Common myeloid progenitor, CD34-positive (primary cell): ENCODE results near the gene PSMB3.

Source experiments
- CTCF ChIA-PET: fragments of 350-600 bp; sonication (Branson Sonifier 250); formaldehyde crosslinking; loops from one replicate; lab custom pipeline; 2021; ENCODE audit warnings: antibody characterized with exemption; lab: Charles Lee
- POLR2A ChIA-PET: fragments of 350-600 bp; sonication (Branson Sonifier 250); formaldehyde crosslinking; loops from one replicate; lab custom pipeline; 2021; ENCODE audit warnings: antibody characterized with exemption; lab: Charles Lee
- DNase-seq, 3 donors: peaks; one replicate each; pipeline versions ENCODE4 v3.0.0 to v3.0.0-alpha.2; 2013
- H3K27ac ChIP-seq, 2 experiments: 1 replicate in 1 of 2; 2 replicates in 1 of 2; pipeline ENCODE4 v1.7.0; 2013; ENCODE audit warnings: inconsistent platforms in 2 of 2, low read length in 2 of 2, mild to moderate bottlenecking in 2 of 2, low read depth in 1 of 2, moderate library complexity in 1 of 2; ENCODE audit not compliant: severe bottlenecking in 2 of 2, insufficient read depth in 1 of 2, poor library complexity in 1 of 2
- H3K27me3 ChIP-seq, 5 experiments: replicated peaks in 2 of 5; 1 replicate in 3 of 5; 2 replicates in 2 of 5; pipeline versions ENCODE4 v1.6.1 to v1.7.0; 2013; ENCODE audit warnings: low read length in 4 of 5, mild to moderate bottlenecking in 2 of 5, moderate library complexity in 2 of 5, inconsistent platforms in 1 of 5; ENCODE audit not compliant: insufficient read depth in 5 of 5, control insufficient read depth in 4 of 5
- H3K36me3 ChIP-seq, 4 experiments: 1 replicate in 2 of 4; 2 replicates in 2 of 4; pipeline versions ENCODE4 v1.6.1 to v1.7.0; 2013; ENCODE audit warnings: low read length in 3 of 4, control low read depth in 1 of 4, mild to moderate bottlenecking in 1 of 4; ENCODE audit not compliant: control insufficient read depth in 4 of 4, insufficient read depth in 4 of 4
- H3K4me1 ChIP-seq, 4 experiments: 1 replicate in 3 of 4; 2 replicates in 1 of 4; pipeline versions ENCODE4 v1.6.1 to v1.7.1; 2013; ENCODE audit warnings: low read length in 3 of 4, mild to moderate bottlenecking in 3 of 4, control low read depth in 1 of 4, inconsistent platforms in 1 of 4, moderate library complexity in 1 of 4; ENCODE audit not compliant: control insufficient read depth in 4 of 4, insufficient read depth in 4 of 4; ENCODE audit errors: control extremely low read depth in 1 of 4
- H3K4me3 ChIP-seq, 7 experiments: 1 replicate in 4 of 7; 2 replicates in 3 of 7; pipeline versions ENCODE4 v1.5.1 to v1.7.0; 2013; ENCODE audit warnings: mild to moderate bottlenecking in 7 of 7, low read length in 6 of 7, moderate library complexity in 6 of 7, inconsistent platforms in 2 of 7, low read depth in 2 of 7, control low read depth in 1 of 7; ENCODE audit not compliant: insufficient read depth in 4 of 7, control insufficient read depth in 1 of 7; ENCODE audit errors: extremely low read depth in 1 of 7
- H3K9me3 ChIP-seq, 5 experiments: 1 replicate in 4 of 5; 2 replicates in 1 of 5; pipeline versions ENCODE4 v1.6.1 to v1.7.1; 2013; ENCODE audit warnings: low read length in 4 of 5, mild to moderate bottlenecking in 2 of 5, inconsistent platforms in 1 of 5, low read depth in 1 of 5, moderate library complexity in 1 of 5; ENCODE audit not compliant: control insufficient read depth in 4 of 5, insufficient read depth in 2 of 5; ENCODE audit errors: control extremely low read depth in 1 of 5
- WGBS: methylation state at CpG from one replicate; pipeline ENCODE4 v1.1.5; 2013; ENCODE audit not compliant: insufficient coverage; 5-methylcytosine and 5-hydroxymethylcytosine counted together

PSMB3 gene

DNA sequence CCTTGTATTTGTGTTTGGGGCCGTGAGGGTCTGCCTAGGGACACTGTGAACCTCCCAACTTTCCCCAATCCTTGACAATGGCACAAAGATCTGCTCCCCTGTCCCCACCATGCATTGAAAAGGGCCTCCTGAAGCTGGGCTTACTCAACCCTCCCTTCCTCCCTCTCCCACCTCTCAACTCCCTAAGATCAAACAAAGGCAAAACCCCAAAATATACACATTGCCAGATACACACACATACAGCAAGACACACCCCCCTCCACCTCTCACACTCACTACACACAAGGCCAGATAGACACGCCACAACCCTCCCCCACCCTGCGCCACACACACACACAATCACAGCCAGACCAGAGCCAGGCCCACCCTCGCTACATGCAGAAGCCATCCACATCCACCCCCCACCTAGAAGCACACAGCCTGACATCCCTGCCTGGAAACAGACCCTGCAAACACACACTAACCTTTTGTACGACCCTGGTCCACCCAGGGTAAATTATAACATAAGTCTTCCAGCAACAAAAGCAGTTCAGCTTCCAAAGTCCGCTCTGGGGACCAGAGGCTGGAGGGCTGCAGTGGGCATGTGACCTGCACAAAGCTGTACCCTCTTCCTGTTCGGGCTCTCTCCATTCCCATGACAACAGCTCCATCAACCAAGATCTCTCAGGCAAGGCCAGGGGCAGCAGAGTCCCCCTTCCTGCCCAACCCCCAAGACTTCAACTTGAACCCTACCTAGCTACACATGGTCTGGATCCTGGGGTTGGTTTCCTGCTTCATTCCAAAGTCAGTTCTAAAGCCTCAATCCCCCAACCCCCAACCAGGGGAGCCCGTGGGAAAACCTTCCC, 6.3 kb upstream of the PSMB3 start:
- Histone ChIP-seq H3K4me1 (peaks cover under 1 to 50% (median 47%) of the 10 kb centered on the region in 4 experiments), H3K4me3 (no peak overlapping the region)
- CTCF ChIA-PET = interaction anchor here (1.2 to 3.3 kb wide), 3 partner anchors 11 to 70 kb away, joined by 5 to 19 read pairs (median 5); no protein-coding TSS in a partner anchor

DNA sequence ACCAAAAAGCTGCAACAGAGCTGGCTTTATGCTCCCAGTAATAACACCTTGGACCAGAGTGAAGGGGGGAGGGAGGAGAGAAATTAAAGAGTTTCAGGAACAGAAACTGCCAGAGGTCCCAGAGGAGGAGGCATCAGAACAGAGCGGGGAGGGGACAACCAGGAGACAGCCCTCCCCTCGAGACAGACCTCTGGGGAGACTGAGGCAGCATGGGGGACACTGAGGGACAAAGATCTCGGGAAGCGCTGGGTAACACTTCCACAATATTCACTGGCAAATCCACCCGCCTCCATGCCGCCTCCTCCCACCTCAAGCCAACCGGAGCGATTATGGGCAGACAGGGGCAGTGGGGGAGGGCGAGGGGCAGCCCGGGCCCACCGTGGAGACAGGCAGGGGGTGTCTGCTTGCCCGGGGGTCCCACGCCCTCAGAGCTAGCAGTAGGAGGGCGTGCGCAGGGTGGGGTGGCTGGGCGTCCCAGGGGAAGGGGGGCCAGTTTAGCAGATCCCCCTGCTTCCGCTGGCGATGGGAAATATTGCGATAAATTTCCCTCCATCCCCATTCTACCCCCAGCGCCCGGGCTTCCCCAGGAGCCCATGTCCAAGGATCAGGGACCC, 5.6 kb upstream of the PSMB3 start:
- Histone ChIP-seq H3K27ac (no peak overlapping the region), H3K36me3 (no peaks in the 10 kb centered on the region), H3K9me3 (no peaks in the 10 kb centered on the region), H3K4me3 (peak overlapping the region in 4 of 7 experiments; percentile 13 to 76 (median 55)), H3K4me1 (peaks cover 5 to 54% (median 50%) of the 10 kb centered on the region in 4 experiments), H3K27me3 (peaks cover 12 to 64% (median 38%) of the 10 kb centered on the region in 5 experiments)
- ChIA-PET CTCF (interaction anchor here (1.2 to 3.3 kb wide), 2 partner anchors 12 to 18 kb away, joined by 5 to 19 read pairs; no protein-coding TSS in a partner anchor), POLR2A (interaction anchor here (0.6 kb wide), 1 partner anchor 197 kb away, joined by 3 read pairs; no protein-coding TSS in a partner anchor)
- WGBS = 24% methylated on average over 7 of the region's 21 CpGs
- DNase-seq = no peak

More for the DNA sequence above, 6.3 kb upstream of the PSMB3 start:
- POLR2A ChIA-PET = interaction anchor here (0.6 kb wide), 1 partner anchor 196 kb away, joined by 3 read pairs; no protein-coding TSS in a partner anchor
- DNase-seq = no peak
- H3K36me3 ChIP-seq = no peaks in the 10 kb centered on the region
- WGBS = 88% methylated on average over 5 of the region's 8 CpGs
- no peaks in the 10 kb centered on the region for H3K9me3 ChIP-seq
- no peak overlapping the region for H3K27ac ChIP-seq
- H3K27me3 ChIP-seq = peaks cover 11 to 64% (median 41%) of the 10 kb centered on the region in 5 experiments

DNA sequence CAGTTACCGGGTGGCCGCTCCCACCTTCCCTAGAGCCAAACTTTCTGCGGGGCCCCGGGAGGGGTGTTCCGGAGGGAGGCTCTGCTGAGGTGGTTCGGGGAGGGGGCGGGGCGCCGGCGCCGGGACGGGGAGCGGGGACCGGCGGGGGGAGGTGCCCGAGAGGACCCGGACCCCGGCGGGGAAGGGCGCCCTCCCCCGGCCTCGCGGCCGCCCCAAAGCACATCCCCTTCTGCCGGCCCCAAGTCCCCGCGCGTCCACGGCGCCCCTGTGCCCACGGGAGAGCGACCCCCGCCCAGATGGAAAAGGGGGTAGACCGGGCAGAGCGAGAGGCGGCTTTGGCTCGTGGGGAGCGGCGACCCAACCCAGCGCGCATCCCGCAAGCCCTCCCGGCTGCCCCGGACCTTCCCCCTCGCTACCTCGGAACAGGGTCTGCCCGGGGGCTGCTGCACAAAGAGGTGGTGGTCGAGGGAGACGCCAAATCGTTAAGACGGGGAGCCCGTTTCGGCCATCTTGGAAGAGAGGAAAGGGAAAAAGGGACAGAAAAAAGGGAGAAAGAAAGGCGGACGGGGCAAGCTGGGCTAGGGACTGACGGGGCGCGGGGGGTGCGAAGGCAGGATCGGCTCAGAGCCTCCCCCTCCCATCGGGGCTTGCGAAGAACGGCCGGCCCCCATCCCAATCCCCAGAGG, 4.9 kb upstream of the PSMB3 start:
- Histone ChIP-seq H3K36me3 (no peaks in the 10 kb centered on the region), H3K4me3 (peak overlapping the region; percentile 23 to 76 (median 64)), H3K27me3 (peaks cover 12 to 64% (median 36%) of the 10 kb centered on the region in 5 experiments), H3K4me1 (peaks cover 5 to 55% (median 52%) of the 10 kb centered on the region in 4 experiments), H3K9me3 (no peaks in the 10 kb centered on the region), H3K27ac (no peak overlapping the region)
- CTCF ChIA-PET = interaction anchor here (3.3 kb wide), 1 partner anchor 12 kb away, joined by 19 read pairs; no protein-coding TSS in a partner anchor
- WGBS = 1% methylated on average over 42 of the region's 64 CpGs
- DNase-seq = peak in 1 of 3 donors; percentile 12
- POLR2A ChIA-PET = no interaction called here

DNA sequence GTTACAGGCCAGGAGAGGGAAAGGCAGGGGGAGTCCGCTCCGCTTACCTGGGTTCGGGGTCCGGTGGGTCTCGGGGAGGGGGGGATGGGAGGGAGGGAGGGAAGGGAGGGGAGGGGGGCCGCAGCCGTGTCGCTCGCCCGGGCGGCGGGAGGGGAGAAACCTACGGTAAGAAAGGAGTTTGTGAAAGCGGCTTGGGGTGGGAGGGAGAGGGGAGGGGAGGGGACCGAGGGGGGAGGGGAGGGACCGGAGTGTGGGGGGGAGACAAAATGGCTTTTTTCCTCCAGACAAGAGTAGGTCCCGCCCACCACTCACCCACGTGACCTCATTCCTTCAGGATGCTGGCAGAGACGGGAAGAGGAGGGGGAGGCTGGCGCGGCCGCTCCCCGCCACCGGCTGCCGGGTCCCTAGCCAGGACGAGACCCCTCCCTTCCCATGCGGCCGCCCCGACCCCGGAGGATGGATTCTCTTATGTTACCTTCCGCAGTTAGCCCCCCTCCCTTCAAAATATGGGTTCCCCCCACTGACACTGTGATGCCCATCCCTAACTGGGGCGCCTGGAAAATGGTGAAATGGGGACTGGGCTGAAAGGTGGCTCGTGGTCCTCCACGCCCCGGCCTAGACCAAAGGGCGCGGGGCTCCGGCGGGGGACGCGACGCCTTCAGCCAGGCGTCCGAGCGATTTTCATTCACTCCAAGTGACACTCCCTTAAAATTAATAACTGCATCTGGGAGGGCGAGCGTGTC, 4.2 kb upstream of the PSMB3 start, which contains the start of gene PCGF2:
TSS of gene PCGF2 (minus strand) at position 188 of the 743 bp plus-strand sequence. CDS start 7,934 bp downstream, outside the sequence.
- ChIA-PET CTCF (no interaction called here), POLR2A (interaction anchor here (0.6 kb wide), 1 partner anchor 299 kb away, joined by 7 read pairs; no protein-coding TSS in a partner anchor)
- peaks cover 12 to 64% (median 36%) of the 10 kb centered on the region in 5 experiments for H3K27me3 ChIP-seq
- peak within 1 kb of the TSS; percentile 27 to 76 (median 64) for H3K4me3 ChIP-seq
- no peak within 1 kb of the TSS for H3K27ac ChIP-seq
- 5% methylated on average over 8 of the region's 47 CpGs for WGBS
- H3K4me1 ChIP-seq = peaks cover 5 to 59% (median 56%) of the 10 kb centered on the region in 4 experiments
- no peaks in the 10 kb centered on the region for H3K9me3 ChIP-seq
- no peaks in the 10 kb centered on the region for H3K36me3 ChIP-seq
- peak in 1 of 3 donors; percentile 16 for DNase-seq

DNA sequence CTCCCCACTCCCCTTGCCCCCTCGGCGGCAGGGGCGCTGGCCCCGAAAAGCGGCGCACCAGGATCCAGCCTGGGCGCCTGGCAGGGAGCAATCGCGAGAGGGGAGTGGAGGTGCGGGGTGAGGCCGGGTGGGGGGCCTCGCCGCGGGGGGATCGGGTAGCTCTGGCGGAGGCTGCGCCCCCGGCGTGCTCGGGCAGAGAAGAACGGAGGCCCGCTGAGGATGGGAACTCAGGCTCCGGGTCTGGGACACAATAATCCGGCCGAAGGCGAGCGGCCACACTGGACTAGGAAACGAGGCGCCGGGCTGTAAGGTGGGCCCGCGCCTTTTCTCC, 3.7 kb upstream of the PSMB3 start:
- peaks cover 12 to 63% (median 36%) of the 10 kb centered on the region in 5 experiments for H3K27me3 ChIP-seq
- peak overlapping the region in 6 of 7 experiments; percentile 36 to 70 (median 54) for H3K4me3 ChIP-seq
- H3K9me3 ChIP-seq = no peaks in the 10 kb centered on the region
- ChIA-PET POLR2A (interaction anchor here (0.6 kb wide), 1 partner anchor 298 kb away, joined by 7 read pairs; no protein-coding TSS in a partner anchor), CTCF (no interaction called here)
- no peak overlapping the region for H3K27ac ChIP-seq
- peak in 1 of 3 donors; percentile 17 for DNase-seq
- 1% methylated on average over 23 of the region's 32 CpGs for WGBS
- peaks cover 0 to 3% (median 0%) of the 10 kb centered on the region in 4 experiments for H3K36me3 ChIP-seq
- H3K4me1 ChIP-seq = peaks cover 5 to 64% (median 61%) of the 10 kb centered on the region in 4 experiments
